Panc1 (cell line): Measurements from ENCODE around the gene CDKAL1. TPM values are rescaled to one million over a fixed set of nuclear protein-coding genes. Genes with fewer than 3 reads are reported as not detected.

Experiments
- ATAC-seq: fragments of 200-7000 bp; cut with Tn5 transposase; 2 replicates; pipeline ENCODE4 v1.9.1; 2020; ENCODE audit warnings: mild to moderate bottlenecking, moderate library complexity
- BruUV-seq: library from RNA; stranded (reverse); fragments of 400-500 nt; replicated peaks from 2 replicates; lab custom pipeline; 2021; lab: Mats Ljungman, UMichigan
- CTCF ChIA-PET: fragments of 300-600 bp; sonication (Branson Sonifier 250); formaldehyde crosslinking; loops from one replicate; lab custom pipeline; 2022; ENCODE audit warnings: antibody characterized with exemption; lab: Charles Lee
- POLR2A ChIA-PET: fragments of 300-600 bp; sonication (Branson Sonifier 250); formaldehyde crosslinking; loops from one replicate; lab custom pipeline; 2022; ENCODE audit warnings: antibody characterized with exemption; lab: Charles Lee
- DNase-seq: peaks from one replicate; pipeline ENCODE4 v3.0.0-alpha.2; 2010; ENCODE audit warnings: low read depth, low spot score
- H3K27ac ChIP-seq: 2 replicates; pipeline ENCODE4 v1.5.1; 2011; ENCODE audit warnings: mild to moderate bottlenecking, low read length, inconsistent platforms
- H3K27me3 ChIP-seq: fragments of 200-500 bp; sonication (Bioruptor generic); 2 replicates; pipeline ENCODE4 v1.6.0; 2014; ENCODE audit warnings: low read length, inconsistent platforms; ENCODE audit not compliant: control insufficient read depth, insufficient read depth
- H3K36me3 ChIP-seq: fragments of 200-500 bp; sonication (Bioruptor generic); 2 replicates; pipeline ENCODE4 v1.5.1; 2014; ENCODE audit warnings: inconsistent platforms, mild to moderate bottlenecking, low read length, moderate library complexity; ENCODE audit not compliant: control insufficient read depth, insufficient read depth
- H3K4me1 ChIP-seq: 2 replicates; pipeline ENCODE4 v1.5.1; 2011; ENCODE audit warnings: inconsistent platforms, mild to moderate bottlenecking, low read length, moderate library complexity; ENCODE audit not compliant: control insufficient read depth, insufficient read depth
- H3K4me3 ChIP-seq, 2 experiments: 2 replicates each; pipeline ENCODE4 v1.5.1; 2011 to 2012; ENCODE audit warnings: low read depth in 2 of 2, low read length in 2 of 2, mild to moderate bottlenecking in 2 of 2, inconsistent platforms in 1 of 2, moderate library complexity in 1 of 2
- H3K9me3 ChIP-seq: fragments of 200-500 bp; sonication (Bioruptor generic); 2 replicates; pipeline ENCODE4 v1.5.1; 2014; ENCODE audit warnings: low read depth, mild to moderate bottlenecking, inconsistent platforms, low read length, moderate library complexity; ENCODE audit not compliant: control insufficient read depth, insufficient read depth
- POLR2AphosphoS5 ChIP-seq: IDR thresholded peaks from 2 replicates; pipeline ENCODE4 v1.6.1; 2012; ENCODE audit warnings: mild to moderate bottlenecking, low read depth, low read length, moderate library complexity
- SIN3A ChIP-seq: IDR thresholded peaks from 2 replicates; pipeline ENCODE4 v1.6.1; 2012; ENCODE audit warnings: low read depth, mild to moderate bottlenecking, low read length, moderate library complexity, borderline replicate concordance; ENCODE audit not compliant: insufficient read depth
- TCF7L2 ChIP-seq: IDR thresholded peaks from 2 replicates; pipeline ENCODE4 v1.6.1; 2011; ENCODE audit warnings: mild to moderate bottlenecking, low read depth, low read length, inconsistent platforms
- in situ Hi-C: cut with HindIII; loops from 2 replicates; pipeline ENCODE4 v1.10.0; 2016; ENCODE audit warnings: low sequenced_read_pairs, low pct_unique_long_range_greater_than_20kb
- intact Hi-C: fragments of 100-400 bp; cut with micrococcal nuclease; formaldehyde crosslinking; loops from one replicate; pipeline ENCODE4 v1.10.0; 2022; ENCODE audit not compliant: unreplicated experiment
- total RNA-seq: library from RNA; stranded (reverse); gene quantifications from one replicate; pipeline ENCODE4 v1.2.1, GENCODE V29; 2021; ENCODE audit not compliant: unreplicated experiment
- TF ChIP-seq, protein P1 (sequence below), 2 experiments: IDR thresholded peaks; 2 replicates each; pipeline ENCODE4 v1.6.1; 2011 to 2012; ENCODE audit warnings: low read depth in 2 of 2, control low read depth in 1 of 2, low read length in 1 of 2, mild to moderate bottlenecking in 1 of 2, moderate library complexity in 1 of 2; ENCODE audit not compliant: insufficient read depth in 1 of 2
- TF ChIP-seq, protein P2 (sequence below): fragments of 450-650 bp; IDR thresholded peaks from 2 replicates; pipeline ENCODE4 v1.5.1; 2017; ENCODE audit warnings: mild to moderate bottlenecking

The CDKAL1 gene
- total RNA-seq, 1 experiment from 2014 or later: 14.5 TPM

DNA sequence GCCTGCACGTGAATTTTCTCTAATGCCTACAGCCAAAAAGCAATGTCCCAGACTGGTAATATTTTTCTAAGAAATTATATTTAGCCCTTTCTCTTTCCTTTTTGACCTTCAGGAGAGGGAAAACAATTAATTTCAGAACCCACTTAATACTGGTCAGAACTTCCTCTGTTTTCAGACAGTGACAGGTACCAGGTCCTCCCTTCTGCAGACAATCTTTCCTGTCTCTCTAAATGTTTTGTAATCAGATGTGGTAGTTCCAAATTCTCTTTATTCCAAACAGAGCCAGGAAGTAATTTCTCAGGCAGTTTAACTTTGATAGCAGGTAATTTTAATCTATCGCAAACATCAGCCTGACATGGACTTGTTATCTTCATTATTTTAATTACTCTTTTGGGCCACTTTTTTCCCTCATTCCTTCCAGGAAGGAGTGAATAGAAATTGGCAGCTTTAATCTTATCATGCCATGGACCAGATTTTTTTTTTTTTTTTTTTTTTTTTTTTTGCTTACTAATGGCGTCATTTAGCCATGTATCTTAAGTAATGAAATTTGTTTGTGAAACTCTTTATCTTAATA, 710.7 kb downstream of the CDKAL1 start:
- no peak for ATAC-seq
- TF ChIP-seq, protein P1, sequence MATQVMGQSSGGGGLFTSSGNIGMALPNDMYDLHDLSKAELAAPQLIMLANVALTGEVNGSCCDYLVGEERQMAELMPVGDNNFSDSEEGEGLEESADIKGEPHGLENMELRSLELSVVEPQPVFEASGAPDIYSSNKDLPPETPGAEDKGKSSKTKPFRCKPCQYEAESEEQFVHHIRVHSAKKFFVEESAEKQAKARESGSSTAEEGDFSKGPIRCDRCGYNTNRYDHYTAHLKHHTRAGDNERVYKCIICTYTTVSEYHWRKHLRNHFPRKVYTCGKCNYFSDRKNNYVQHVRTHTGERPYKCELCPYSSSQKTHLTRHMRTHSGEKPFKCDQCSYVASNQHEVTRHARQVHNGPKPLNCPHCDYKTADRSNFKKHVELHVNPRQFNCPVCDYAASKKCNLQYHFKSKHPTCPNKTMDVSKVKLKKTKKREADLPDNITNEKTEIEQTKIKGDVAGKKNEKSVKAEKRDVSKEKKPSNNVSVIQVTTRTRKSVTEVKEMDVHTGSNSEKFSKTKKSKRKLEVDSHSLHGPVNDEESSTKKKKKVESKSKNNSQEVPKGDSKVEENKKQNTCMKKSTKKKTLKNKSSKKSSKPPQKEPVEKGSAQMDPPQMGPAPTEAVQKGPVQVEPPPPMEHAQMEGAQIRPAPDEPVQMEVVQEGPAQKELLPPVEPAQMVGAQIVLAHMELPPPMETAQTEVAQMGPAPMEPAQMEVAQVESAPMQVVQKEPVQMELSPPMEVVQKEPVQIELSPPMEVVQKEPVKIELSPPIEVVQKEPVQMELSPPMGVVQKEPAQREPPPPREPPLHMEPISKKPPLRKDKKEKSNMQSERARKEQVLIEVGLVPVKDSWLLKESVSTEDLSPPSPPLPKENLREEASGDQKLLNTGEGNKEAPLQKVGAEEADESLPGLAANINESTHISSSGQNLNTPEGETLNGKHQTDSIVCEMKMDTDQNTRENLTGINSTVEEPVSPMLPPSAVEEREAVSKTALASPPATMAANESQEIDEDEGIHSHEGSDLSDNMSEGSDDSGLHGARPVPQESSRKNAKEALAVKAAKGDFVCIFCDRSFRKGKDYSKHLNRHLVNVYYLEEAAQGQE (IDR thresholded peaks at IDR 0.05; ENCODE audit: insufficient read depth in 1 of 2, low read depth in 2 of 2, low read length in 1 of 2): no peak
- no peak for TF ChIP-seq TCF7L2
- POLR2A ChIA-PET: no interaction called here
- no TSS peak for BruUV-seq
- no peak overlapping the region for H3K27ac ChIP-seq
- no peaks in the 10 kb centered on the region for H3K9me3 ChIP-seq
- in situ Hi-C loops (no loop called here), intact Hi-C loops (no loop called here)
- no peaks in the 10 kb centered on the region for H3K27me3 ChIP-seq
- no peak for DNase-seq
- CTCF ChIA-PET: no interaction called here
- H3K4me3 ChIP-seq: no peak overlapping the region
- no peaks in the 10 kb centered on the region for H3K4me1 ChIP-seq
- H3K36me3 ChIP-seq: no peaks in the 10 kb centered on the region

DNA sequence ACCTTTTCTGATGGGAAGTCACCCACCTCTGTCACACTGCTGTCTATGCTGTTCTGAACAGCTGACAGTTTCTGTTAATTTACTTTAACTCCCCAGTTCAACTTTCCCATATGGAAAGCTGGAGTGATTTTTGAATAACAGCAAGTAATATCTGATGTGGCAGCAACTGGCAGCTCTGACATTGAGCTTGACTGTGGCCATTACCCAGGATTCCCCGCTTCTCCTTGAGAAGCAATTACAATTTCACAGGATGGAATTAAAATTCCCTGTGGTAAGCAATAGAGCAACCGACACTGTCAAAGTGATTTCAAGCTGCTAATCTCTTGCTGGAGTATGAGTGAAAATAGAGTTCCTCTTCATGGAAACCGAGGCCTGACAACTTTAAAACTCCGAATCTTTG, 711.2 kb downstream of the CDKAL1 start:
- Histone ChIP-seq H3K27ac (no peak overlapping the region), H3K9me3 (no peaks in the 10 kb centered on the region), H3K4me1 (no peaks in the 10 kb centered on the region), H3K4me3 (no peak overlapping the region), H3K27me3 (no peaks in the 10 kb centered on the region), H3K36me3 (no peaks in the 10 kb centered on the region)
- intact Hi-C loops (no loop called here), in situ Hi-C loops (no loop called here)
- no TSS peak for BruUV-seq
- TF ChIP-seq POLR2AphosphoS5: no peak
- no peak for TF ChIP-seq SIN3A
- TF ChIP-seq, protein P1 (IDR thresholded peaks at IDR 0.05; ENCODE audit: insufficient read depth in 1 of 2, low read depth in 2 of 2, low read length in 1 of 2): no peak
- no peak for TF ChIP-seq TCF7L2
- TF ChIP-seq, protein P2, sequence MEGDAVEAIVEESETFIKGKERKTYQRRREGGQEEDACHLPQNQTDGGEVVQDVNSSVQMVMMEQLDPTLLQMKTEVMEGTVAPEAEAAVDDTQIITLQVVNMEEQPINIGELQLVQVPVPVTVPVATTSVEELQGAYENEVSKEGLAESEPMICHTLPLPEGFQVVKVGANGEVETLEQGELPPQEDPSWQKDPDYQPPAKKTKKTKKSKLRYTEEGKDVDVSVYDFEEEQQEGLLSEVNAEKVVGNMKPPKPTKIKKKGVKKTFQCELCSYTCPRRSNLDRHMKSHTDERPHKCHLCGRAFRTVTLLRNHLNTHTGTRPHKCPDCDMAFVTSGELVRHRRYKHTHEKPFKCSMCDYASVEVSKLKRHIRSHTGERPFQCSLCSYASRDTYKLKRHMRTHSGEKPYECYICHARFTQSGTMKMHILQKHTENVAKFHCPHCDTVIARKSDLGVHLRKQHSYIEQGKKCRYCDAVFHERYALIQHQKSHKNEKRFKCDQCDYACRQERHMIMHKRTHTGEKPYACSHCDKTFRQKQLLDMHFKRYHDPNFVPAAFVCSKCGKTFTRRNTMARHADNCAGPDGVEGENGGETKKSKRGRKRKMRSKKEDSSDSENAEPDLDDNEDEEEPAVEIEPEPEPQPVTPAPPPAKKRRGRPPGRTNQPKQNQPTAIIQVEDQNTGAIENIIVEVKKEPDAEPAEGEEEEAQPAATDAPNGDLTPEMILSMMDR: no peak
- CTCF ChIA-PET: no interaction called here
- POLR2A ChIA-PET: no interaction called here
- ATAC-seq (no peak), DNase-seq (no peak)
